Muscle of leg (tissue), 11 donors: ENCODE results near the gene BHLHE23. TPM values are rescaled to one million over a fixed set of nuclear protein-coding genes. Genes with fewer than 3 reads are reported as not detected.
A peak's percentile ranks its signal among the peaks of the same experiment; 100 is the strongest.

Experiments used
- DNase-seq: peaks from one replicate; pipeline ENCODE4 v3.0.0; 2013
- H3K27ac ChIP-seq: one replicate; pipeline ENCODE4 v1.5.1; 2013; ENCODE audit warnings: mild to moderate bottlenecking, low read length, control low read depth
- H3K27me3 ChIP-seq: one replicate; pipeline ENCODE4 v1.6.1; 2013; ENCODE audit warnings: low read length; ENCODE audit not compliant: control insufficient read depth, insufficient read depth
- H3K36me3 ChIP-seq: one replicate; pipeline ENCODE4 v1.6.1; 2013; ENCODE audit warnings: low read length; ENCODE audit not compliant: control insufficient read depth, insufficient read depth
- H3K4me1 ChIP-seq: one replicate; pipeline ENCODE4 v1.6.1; 2013; ENCODE audit warnings: low read length; ENCODE audit not compliant: control insufficient read depth, insufficient read depth
- H3K4me3 ChIP-seq: one replicate; pipeline ENCODE4 v1.5.1; 2013; ENCODE audit warnings: low read length, control low read depth
- H3K9me3 ChIP-seq: replicated peaks from 2 replicates; pipeline ENCODE4 v1.6.1; 2013; ENCODE audit warnings: low read depth, low read length; ENCODE audit not compliant: control insufficient read depth
- WGBS: methylation state at CpG from one replicate; pipeline ENCODE4 v1.1.5; 2013; ENCODE audit warnings: missing lambda C conversion rate; ENCODE audit not compliant: insufficient coverage; 5-methylcytosine and 5-hydroxymethylcytosine counted together
- polyA plus RNA-seq, 8 donors: library from polyadenylated mRNA; unstranded; fragments of 120-200 nt; gene quantifications; one replicate each; pipeline versions ENCODE4 v1.2.1 to v1.2.3, GENCODE V29; 2013; ENCODE audit warnings: inconsistent platforms in 1 of 8, low replicate concordance in 1 of 8; ENCODE audit not compliant: insufficient read length in 8 of 8, insufficient read depth in 1 of 8
- total RNA-seq: library from RNA; stranded (reverse); fragments of 120-200 nt; gene quantifications from one replicate; pipeline ENCODE4 v1.2.4, GENCODE V29; 2013

The BHLHE23 gene
- total and polyA plus RNA-seq, 9 donors = not detected

GRCh38 chr20:62967628-62968351 lies 39.0 kb downstream of the BHLHE23 start:
- peaks cover 33% of the 10 kb centered on the region for H3K27me3 ChIP-seq

GRCh38 chr20:62967149-62967501 lies 39.6 kb downstream of the BHLHE23 start:
- H3K36me3 ChIP-seq = no peaks in the 10 kb centered on the region
- H3K27me3 ChIP-seq = peaks cover 26% of the 10 kb centered on the region
- H3K4me1 ChIP-seq = peaks cover 4% of the 10 kb centered on the region
- no peaks in the 10 kb centered on the region for H3K9me3 ChIP-seq
- WGBS = 83% methylated on average over 6 of the region's 6 CpGs
- no peak for DNase-seq
- no peak overlapping the region for H3K27ac ChIP-seq
- H3K4me3 ChIP-seq = no peak overlapping the region

More at GRCh38 chr20:62967628-62968351, 39.0 kb downstream of the BHLHE23 start:
- Histone ChIP-seq H3K27ac (no peak overlapping the region), H3K4me1 (peaks cover 8% of the 10 kb centered on the region), H3K9me3 (no peaks in the 10 kb centered on the region), H3K36me3 (no peaks in the 10 kb centered on the region), H3K4me3 (no peak overlapping the region)
- no peak for DNase-seq
- 84% methylated on average over 24 of the region's 27 CpGs for WGBS

GRCh38 chr20:62966212-62967148 lies 40.3 kb downstream of the BHLHE23 start:
- H3K9me3 ChIP-seq = no peaks in the 10 kb centered on the region
- no peak for DNase-seq
- H3K36me3 ChIP-seq = no peaks in the 10 kb centered on the region
- no peak overlapping the region for H3K4me3 ChIP-seq
- H3K27ac ChIP-seq = no peak overlapping the region
- peaks cover 25% of the 10 kb centered on the region for H3K27me3 ChIP-seq
- peaks cover 9% of the 10 kb centered on the region for H3K4me1 ChIP-seq
- WGBS = 92% methylated on average over 20 of the region's 27 CpGs

- Histone ChIP-seq H3K4me1 (peaks cover 10% of the 10 kb centered on the region), H3K4me3 (no peak overlapping the region), H3K36me3 (no peaks in the 10 kb centered on the region), H3K9me3 (no peaks in the 10 kb centered on the region), H3K27me3 (peaks cover 18% of the 10 kb centered on the region), H3K27ac (no peak overlapping the region)
- 62% methylated on average over 19 of the region's 19 CpGs for WGBS
- DNase-seq = no peak
These were observed 41.4 kb downstream of the BHLHE23 start for GRCh38 chr20:62965363-62965771.

- H3K4me1 ChIP-seq = peaks cover 10% of the 10 kb centered on the region
- no peaks in the 10 kb centered on the region for H3K9me3 ChIP-seq
- DNase-seq = peak; percentile 43
- 67% methylated on average over 19 of the region's 20 CpGs for WGBS
- no peak overlapping the region for H3K4me3 ChIP-seq
- H3K36me3 ChIP-seq = no peaks in the 10 kb centered on the region
- H3K27me3 ChIP-seq = peaks cover 12% of the 10 kb centered on the region
- no peak overlapping the region for H3K27ac ChIP-seq
These were observed 42.1 kb downstream of the BHLHE23 start for GRCh38 chr20:62964700-62965099.

GRCh38 chr20:62963614-62964397 lies 43.0 kb downstream of the BHLHE23 start:
- 89% methylated on average over 29 of the region's 32 CpGs for WGBS
- Histone ChIP-seq H3K9me3 (no peaks in the 10 kb centered on the region), H3K27me3 (peaks cover 8% of the 10 kb centered on the region), H3K36me3 (no peaks in the 10 kb centered on the region), H3K4me3 (no peak overlapping the region), H3K4me1 (peaks cover 10% of the 10 kb centered on the region), H3K27ac (no peak overlapping the region)
- DNase-seq = no peak

- H3K4me1 ChIP-seq = peaks cover 10% of the 10 kb centered on the region
- H3K4me3 ChIP-seq = no peak overlapping the region
- H3K9me3 ChIP-seq = no peaks in the 10 kb centered on the region
- H3K36me3 ChIP-seq = no peaks in the 10 kb centered on the region
- peaks cover 5% of the 10 kb centered on the region for H3K27me3 ChIP-seq
- WGBS = 94% methylated on average over 22 of the region's 32 CpGs
- DNase-seq = no peak
- no peak overlapping the region for H3K27ac ChIP-seq
These were observed 43.7 kb downstream of the BHLHE23 start for GRCh38 chr20:62962891-62963613.

GRCh38 chr20:62962221-62962879 lies 44.4 kb downstream of the BHLHE23 start:
- Histone ChIP-seq H3K27ac (no peak overlapping the region), H3K36me3 (no peaks in the 10 kb centered on the region), H3K4me3 (no peak overlapping the region), H3K9me3 (no peaks in the 10 kb centered on the region), H3K27me3 (peaks cover 3% of the 10 kb centered on the region), H3K4me1 (peaks cover 10% of the 10 kb centered on the region)
- WGBS = 89% methylated on average over 30 of the region's 30 CpGs
- DNase-seq = no peak

- no peak for DNase-seq
- H3K36me3 ChIP-seq = no peaks in the 10 kb centered on the region
- no peak overlapping the region for H3K4me3 ChIP-seq
- H3K27me3 ChIP-seq = peaks cover 3% of the 10 kb centered on the region
- 89% methylated on average over 4 of the region's 8 CpGs for WGBS
- peaks cover 10% of the 10 kb centered on the region for H3K4me1 ChIP-seq
- H3K27ac ChIP-seq = no peak overlapping the region
- H3K9me3 ChIP-seq = no peaks in the 10 kb centered on the region
These were observed 45.0 kb downstream of the BHLHE23 start for GRCh38 chr20:62961799-62962198.
